ENCODE data around the gene RCAN2. TPM values are rescaled to one million over a fixed set of nuclear protein-coding genes. Genes with fewer than 3 reads are reported as not detected.
"Not testable (repeated sequence)": the region's sequence is repeated elsewhere in the genome, so short reads cannot be mapped to it uniquely, and the experiment has no call there.

Gene RCAN2
- total RNA-seq, 1 donor from 2014 or later, result 17.0 TPM

GRCh38 chr6:46393940-46394337, 97.3 kb downstream of the RCAN2 start:
- Mint-ChIP-seq H3K27me3 (ENCODE audit: unreplicated experiment) (peaks cover 1% of the 10 kb centered on the region), H3K4me1 (ENCODE audit: unreplicated experiment) (peaks cover 4% of the 10 kb centered on the region), H3K27ac (ENCODE audit: unreplicated experiment) (no peak overlapping the region), H3K36me3 (ENCODE audit: low read depth, unreplicated experiment) (peaks cover 4% of the 10 kb centered on the region), H3K9me3 (ENCODE audit: unreplicated experiment) (no peaks in the 10 kb centered on the region), H3K4me3 (ENCODE audit: unreplicated experiment) (no peak overlapping the region)
- TF ChIP-seq CTCF (IDR thresholded peaks at IDR 0.05; ENCODE audit: unreplicated experiment), result no peak
- no peak for DNase-seq (ENCODE audit: low spot score)

- no peak for DNase-seq (ENCODE audit: low spot score)
- no peak for TF ChIP-seq CTCF (IDR thresholded peaks at IDR 0.05; ENCODE audit: unreplicated experiment)
- H3K4me1 Mint-ChIP-seq (ENCODE audit: unreplicated experiment), result peaks cover 4% of the 10 kb centered on the region
- no peak overlapping the region for H3K4me3 Mint-ChIP-seq (ENCODE audit: unreplicated experiment)
- H3K36me3 Mint-ChIP-seq (ENCODE audit: low read depth, unreplicated experiment), result peaks cover 4% of the 10 kb centered on the region
- H3K9me3 Mint-ChIP-seq (ENCODE audit: unreplicated experiment), result no peaks in the 10 kb centered on the region
- no peak overlapping the region for H3K27ac Mint-ChIP-seq (ENCODE audit: unreplicated experiment)
- H3K27me3 Mint-ChIP-seq (ENCODE audit: unreplicated experiment), result peaks cover 1% of the 10 kb centered on the region
Observed at GRCh38 chr6:46393161-46393939, 97.9 kb downstream of the RCAN2 start.

DNA sequence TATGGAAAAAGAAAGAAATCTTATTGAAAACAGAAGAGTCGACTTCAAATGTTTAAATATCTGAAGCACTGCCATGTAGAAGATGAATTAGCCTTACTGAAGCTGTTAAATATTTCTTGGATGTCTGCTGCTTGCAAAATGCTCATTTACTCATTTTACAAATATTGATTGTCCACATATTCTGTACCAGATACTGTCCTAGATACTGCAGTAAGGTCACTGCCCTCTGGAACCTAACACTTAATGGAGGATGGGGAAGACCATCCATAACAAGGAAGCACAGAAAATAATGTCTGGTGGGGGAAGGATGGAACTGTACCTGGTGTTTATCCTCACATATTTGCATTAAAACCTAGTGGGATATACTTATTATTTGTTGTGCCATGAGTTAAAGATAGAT, 99.0 kb downstream of the RCAN2 start:
- Mint-ChIP-seq H3K9me3 (ENCODE audit: unreplicated experiment) (no peaks in the 10 kb centered on the region), H3K4me1 (ENCODE audit: unreplicated experiment) (peaks cover 4% of the 10 kb centered on the region), H3K36me3 (ENCODE audit: low read depth, unreplicated experiment) (peaks cover 4% of the 10 kb centered on the region), H3K4me3 (ENCODE audit: unreplicated experiment) (no peak overlapping the region), H3K27ac (ENCODE audit: unreplicated experiment) (no peak overlapping the region), H3K27me3 (ENCODE audit: unreplicated experiment) (peaks cover 1% of the 10 kb centered on the region)
- TF ChIP-seq CTCF (IDR thresholded peaks at IDR 0.05; ENCODE audit: unreplicated experiment), result no peak
- DNase-seq (ENCODE audit: low spot score), result no peak

- Mint-ChIP-seq H3K36me3 (ENCODE audit: low read depth, unreplicated experiment) (peaks cover 4% of the 10 kb centered on the region), H3K9me3 (ENCODE audit: unreplicated experiment) (no peaks in the 10 kb centered on the region), H3K27ac (ENCODE audit: unreplicated experiment) (no peak overlapping the region), H3K4me1 (ENCODE audit: unreplicated experiment) (peaks cover 4% of the 10 kb centered on the region), H3K27me3 (ENCODE audit: unreplicated experiment) (peaks cover 1% of the 10 kb centered on the region), H3K4me3 (ENCODE audit: unreplicated experiment) (no peak overlapping the region)
- TF ChIP-seq CTCF (IDR thresholded peaks at IDR 0.05; ENCODE audit: unreplicated experiment), result no peak
- DNase-seq (ENCODE audit: low spot score), result no peak
Observed at GRCh38 chr6:46390153-46390876, 100.9 kb downstream of the RCAN2 start.

GRCh38 chr6:46387728-46388127, 103.5 kb downstream of the RCAN2 start:
- not testable (repeated sequence) for H3K36me3 Mint-ChIP-seq (ENCODE audit: low read depth, unreplicated experiment); H3K9me3 Mint-ChIP-seq (ENCODE audit: unreplicated experiment); H3K27ac Mint-ChIP-seq (ENCODE audit: unreplicated experiment); H3K4me3 Mint-ChIP-seq (ENCODE audit: unreplicated experiment); DNase-seq (ENCODE audit: low spot score); H3K27me3 Mint-ChIP-seq (ENCODE audit: unreplicated experiment)
- peaks cover 12% of the 10 kb centered on the region for H3K4me1 Mint-ChIP-seq (ENCODE audit: unreplicated experiment)
